Measurements from ENCODE around the gene DUSP6. TPM values are rescaled to one million over a fixed set of nuclear protein-coding genes. Genes with fewer than 3 reads are reported as not detected.
A peak's percentile ranks its signal among the peaks of the same experiment; 100 is the strongest.
"Not testable (repeated sequence)": the region's sequence is repeated elsewhere in the genome, so short reads cannot be mapped to it uniquely, and the experiment has no call there.

The DUSP6 gene
- total RNA-seq, 1 donor from 2014 or later = 80.1 TPM

DNA sequence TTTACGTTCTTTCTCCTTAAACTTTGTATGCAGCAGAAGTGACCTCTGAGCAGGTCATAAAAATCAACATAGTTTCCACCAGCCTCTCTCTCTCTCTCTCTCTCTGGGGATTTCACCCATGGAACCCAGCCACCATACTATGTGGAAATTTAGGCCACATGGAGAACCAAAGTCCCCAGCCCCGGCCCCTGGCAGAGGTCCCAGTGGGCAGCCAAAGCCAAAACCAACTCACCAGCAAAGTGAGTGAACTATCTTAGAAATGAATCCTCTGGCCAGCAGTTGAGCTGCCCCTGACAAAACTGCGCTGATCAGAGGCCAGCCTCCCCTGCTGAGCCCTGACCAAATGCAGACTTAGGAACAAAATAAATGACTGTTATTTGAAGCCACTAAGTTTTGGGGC lies 9.2 kb downstream of the DUSP6 start:
- H3K4me1 Mint-ChIP-seq (ENCODE audit: low read depth) = peaks cover 49% of the 10 kb centered on the region
- H3K9me3 Mint-ChIP-seq (ENCODE audit: low read depth) = no peaks in the 10 kb centered on the region
- peaks cover 5% of the 10 kb centered on the region for H3K36me3 Mint-ChIP-seq (ENCODE audit: insufficient read depth)
- H3K27ac Mint-ChIP-seq = peak overlapping the region; percentile 83
- no peak for DNase-seq (ENCODE audit: low spot score, unreplicated experiment)
- TF ChIP-seq, protein P1, sequence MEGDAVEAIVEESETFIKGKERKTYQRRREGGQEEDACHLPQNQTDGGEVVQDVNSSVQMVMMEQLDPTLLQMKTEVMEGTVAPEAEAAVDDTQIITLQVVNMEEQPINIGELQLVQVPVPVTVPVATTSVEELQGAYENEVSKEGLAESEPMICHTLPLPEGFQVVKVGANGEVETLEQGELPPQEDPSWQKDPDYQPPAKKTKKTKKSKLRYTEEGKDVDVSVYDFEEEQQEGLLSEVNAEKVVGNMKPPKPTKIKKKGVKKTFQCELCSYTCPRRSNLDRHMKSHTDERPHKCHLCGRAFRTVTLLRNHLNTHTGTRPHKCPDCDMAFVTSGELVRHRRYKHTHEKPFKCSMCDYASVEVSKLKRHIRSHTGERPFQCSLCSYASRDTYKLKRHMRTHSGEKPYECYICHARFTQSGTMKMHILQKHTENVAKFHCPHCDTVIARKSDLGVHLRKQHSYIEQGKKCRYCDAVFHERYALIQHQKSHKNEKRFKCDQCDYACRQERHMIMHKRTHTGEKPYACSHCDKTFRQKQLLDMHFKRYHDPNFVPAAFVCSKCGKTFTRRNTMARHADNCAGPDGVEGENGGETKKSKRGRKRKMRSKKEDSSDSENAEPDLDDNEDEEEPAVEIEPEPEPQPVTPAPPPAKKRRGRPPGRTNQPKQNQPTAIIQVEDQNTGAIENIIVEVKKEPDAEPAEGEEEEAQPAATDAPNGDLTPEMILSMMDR (IDR thresholded peaks at IDR 0.05; ENCODE audit: unreplicated experiment) = no peak
- no peaks in the 10 kb centered on the region for H3K27me3 Mint-ChIP-seq
- no peak overlapping the region for H3K4me3 Mint-ChIP-seq (ENCODE audit: low read depth)

DNA sequence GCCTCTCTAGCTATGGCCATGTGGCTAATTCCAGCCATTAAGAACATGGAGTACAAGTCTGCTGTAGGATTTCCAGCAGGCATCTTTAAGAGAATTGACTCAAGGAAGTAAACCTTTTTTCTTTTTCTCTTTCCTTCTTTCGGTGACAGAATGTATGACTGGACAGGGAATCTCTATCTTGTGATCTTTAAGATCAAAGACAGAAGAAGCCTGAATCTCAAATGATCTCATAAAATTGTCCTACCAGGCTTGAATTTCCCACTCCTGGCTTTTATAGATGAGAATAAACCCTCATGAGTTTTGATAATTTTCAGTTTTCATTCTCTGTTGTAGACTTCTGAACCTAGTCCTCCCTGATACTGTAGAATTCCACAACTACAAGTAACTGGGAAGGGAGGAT lies 11.4 kb downstream of the DUSP6 start:
- Mint-ChIP-seq H3K4me3 (ENCODE audit: low read depth) (no peak overlapping the region), H3K9me3 (ENCODE audit: low read depth) (no peaks in the 10 kb centered on the region), H3K36me3 (ENCODE audit: insufficient read depth) (no peaks in the 10 kb centered on the region), H3K4me1 (ENCODE audit: low read depth) (peaks cover 32% of the 10 kb centered on the region), H3K27ac (no peak overlapping the region), H3K27me3 (no peaks in the 10 kb centered on the region)
- DNase-seq (ENCODE audit: low spot score, unreplicated experiment) = no peak
- TF ChIP-seq, protein P1 (IDR thresholded peaks at IDR 0.05; ENCODE audit: unreplicated experiment) = no peak

DNA sequence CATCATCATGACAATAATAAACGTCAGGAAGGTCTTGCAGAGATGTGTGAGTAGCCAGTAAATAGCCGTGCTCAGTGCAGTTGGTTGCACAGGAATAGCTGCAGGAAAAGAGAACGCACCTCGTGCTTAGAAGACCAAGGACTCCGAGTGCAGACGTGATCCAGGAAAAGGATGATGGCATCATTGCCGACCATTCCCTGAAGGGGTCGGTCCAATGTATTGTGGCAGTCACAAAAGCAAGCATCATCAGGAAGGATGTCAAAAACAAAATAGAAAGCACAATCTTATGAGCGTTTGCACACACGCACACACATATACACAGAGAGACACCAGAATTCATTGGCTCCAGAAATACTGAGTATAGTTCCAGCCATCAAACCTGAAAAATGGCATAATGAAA lies 12.8 kb downstream of the DUSP6 start:
- TF ChIP-seq, protein P1 (IDR thresholded peaks at IDR 0.05; ENCODE audit: unreplicated experiment) = no peak
- H3K4me3 Mint-ChIP-seq (ENCODE audit: low read depth) = no peak overlapping the region
- no peaks in the 10 kb centered on the region for H3K36me3 Mint-ChIP-seq (ENCODE audit: insufficient read depth)
- H3K27ac Mint-ChIP-seq = no peak overlapping the region
- peaks cover 33% of the 10 kb centered on the region for H3K4me1 Mint-ChIP-seq (ENCODE audit: low read depth)
- H3K27me3 Mint-ChIP-seq = no peaks in the 10 kb centered on the region
- no peaks in the 10 kb centered on the region for H3K9me3 Mint-ChIP-seq (ENCODE audit: low read depth)
- no peak for DNase-seq (ENCODE audit: low spot score, unreplicated experiment)

DNA sequence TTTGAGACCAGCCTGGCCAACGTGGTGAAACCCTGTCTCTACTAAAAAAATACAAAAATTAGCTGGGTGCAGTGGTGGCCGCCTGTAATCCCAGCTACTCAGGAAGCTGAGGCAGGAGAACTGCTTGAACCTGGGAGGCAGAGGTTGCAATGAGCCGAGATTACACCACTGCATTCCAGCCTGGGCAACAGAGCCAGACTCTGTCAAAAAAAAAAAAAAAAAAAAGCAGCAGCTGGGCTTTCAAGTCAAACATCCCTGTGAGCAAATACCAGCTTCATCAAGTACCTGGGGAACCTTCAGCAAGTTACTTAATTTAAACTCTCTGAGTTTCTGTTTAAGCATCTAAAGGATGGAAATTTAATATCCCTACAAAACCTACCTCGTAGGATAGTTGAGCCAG lies 15.2 kb downstream of the DUSP6 start:
- not testable (repeated sequence) for H3K27me3 Mint-ChIP-seq; DNase-seq (ENCODE audit: low spot score, unreplicated experiment); H3K9me3 Mint-ChIP-seq (ENCODE audit: low read depth); H3K36me3 Mint-ChIP-seq (ENCODE audit: insufficient read depth); H3K4me3 Mint-ChIP-seq (ENCODE audit: low read depth); H3K27ac Mint-ChIP-seq
- H3K4me1 Mint-ChIP-seq (ENCODE audit: low read depth) = peaks cover 30% of the 10 kb centered on the region

DNA sequence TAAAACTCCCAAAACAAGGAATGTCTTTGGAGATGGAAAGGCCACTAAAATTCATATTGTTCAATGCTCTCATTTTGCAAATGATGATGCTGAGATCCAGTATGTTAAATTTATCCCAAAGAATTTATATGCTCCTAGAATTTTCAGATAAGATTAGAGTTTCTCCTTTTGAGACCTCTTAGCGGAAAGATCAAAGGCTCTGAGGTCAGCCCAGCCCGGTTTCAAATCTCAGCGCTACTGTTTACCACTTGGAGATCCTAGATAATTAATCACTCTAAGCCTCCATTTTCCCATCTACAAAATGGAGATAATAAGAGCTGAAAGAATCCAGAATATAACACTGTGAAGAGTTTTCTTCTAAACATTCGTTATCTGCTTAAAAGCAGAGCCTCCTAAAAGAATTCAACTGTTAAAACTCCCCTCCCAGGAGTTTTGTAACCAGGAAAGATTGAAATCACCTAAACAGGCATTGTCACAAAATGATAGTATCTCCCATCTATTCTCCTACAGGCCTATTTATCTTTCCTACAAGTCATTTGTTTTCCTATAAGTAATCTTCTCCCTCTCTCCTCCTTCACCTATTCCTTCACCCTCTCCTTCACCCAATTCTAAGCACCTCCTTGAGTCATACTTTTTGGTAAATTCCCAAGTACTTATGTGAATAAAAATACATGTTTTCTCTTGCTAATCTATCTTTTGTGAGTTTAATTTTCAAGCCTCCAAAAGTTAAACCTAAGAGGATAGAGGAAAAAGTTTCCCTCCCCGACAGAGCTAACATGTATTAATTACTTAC lies 16.7 kb downstream of the DUSP6 start:
- TF ChIP-seq, protein P1 (IDR thresholded peaks at IDR 0.05; ENCODE audit: unreplicated experiment) = no peak
- H3K27ac Mint-ChIP-seq = peak overlapping the region; percentile 10
- peaks cover 30% of the 10 kb centered on the region for H3K4me1 Mint-ChIP-seq (ENCODE audit: low read depth)
- H3K27me3 Mint-ChIP-seq = no peaks in the 10 kb centered on the region
- H3K36me3 Mint-ChIP-seq (ENCODE audit: insufficient read depth) = peaks cover 2% of the 10 kb centered on the region
- DNase-seq (ENCODE audit: low spot score, unreplicated experiment) = no peak
- H3K9me3 Mint-ChIP-seq (ENCODE audit: low read depth) = peaks cover 4% of the 10 kb centered on the region
- H3K4me3 Mint-ChIP-seq (ENCODE audit: low read depth) = no peak overlapping the region

Data from progenitor cell of endocrine pancreas (in vitro differentiated cells).